Fibroblast of mammary gland (primary cell): Measurements from ENCODE around the gene DCLK1.

Source experiments
- DNase-seq: peaks from one replicate; pipeline ENCODE4 v3.0.0-alpha.2; 2010; ENCODE audit warnings: low read depth
- H3K4me3 ChIP-seq: 2 replicates; pipeline ENCODE4 v1.5.1; 2011; ENCODE audit warnings: low read depth, mild to moderate bottlenecking, low read length, moderate library complexity; ENCODE audit not compliant: control insufficient read depth
- CTCF ChIP-seq: conservative IDR thresholded peaks from 2 replicates; pipeline ENCODE4 v1.5.1; 2011; ENCODE audit warnings: low read depth, low read length, inconsistent platforms; ENCODE audit not compliant: control insufficient read depth, insufficient read depth

Gene DCLK1

GRCh38 chr13:35916146-35916545, 215.0 kb downstream of the DCLK1 start:
- no peak for DNase-seq
- no peak for TF ChIP-seq CTCF
- no peak overlapping the region for H3K4me3 ChIP-seq

DNA sequence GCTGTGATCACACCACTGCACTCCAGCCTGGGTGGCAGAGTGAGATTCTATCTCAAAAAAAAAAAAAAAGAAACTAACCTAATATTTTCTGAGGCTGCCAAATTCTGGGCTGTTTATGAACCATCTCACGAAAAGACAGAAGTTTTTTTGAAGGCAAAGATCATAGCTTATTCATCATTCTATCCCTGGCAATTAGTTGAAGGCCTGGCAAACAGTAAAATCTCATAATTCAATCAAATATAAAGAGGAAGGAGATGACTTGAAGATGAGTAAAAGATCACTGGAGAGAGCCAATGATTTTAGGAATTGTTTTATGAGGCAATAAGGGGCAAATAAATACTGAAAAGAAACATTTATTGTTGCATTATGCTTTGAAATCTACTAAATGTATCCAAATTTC, 216.5 kb downstream of the DCLK1 start:
- TF ChIP-seq CTCF = no peak
- peak; percentile 24 for DNase-seq
- no peak overlapping the region for H3K4me3 ChIP-seq

DNA sequence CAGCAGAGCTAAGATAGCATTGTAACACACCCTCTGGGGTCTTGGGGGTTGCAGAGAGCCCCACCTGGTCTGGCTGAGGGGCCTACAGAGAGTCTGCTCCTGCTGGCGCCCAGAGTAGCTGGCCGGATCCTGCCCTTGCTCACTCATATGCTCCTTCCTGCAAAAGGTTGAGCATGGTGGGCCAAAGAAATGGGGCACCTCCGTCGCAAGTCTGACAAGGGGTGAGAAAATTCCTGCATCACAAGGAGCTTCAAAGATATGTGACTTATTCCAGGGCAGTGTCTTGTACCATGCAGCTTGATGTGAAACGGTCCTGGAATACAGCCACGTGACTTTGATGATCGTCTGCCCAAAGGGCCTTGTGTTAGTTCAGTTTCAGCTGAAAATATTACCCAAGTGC, 218.3 kb downstream of the DCLK1 start:
- H3K4me3 ChIP-seq = no peak overlapping the region
- no peak for TF ChIP-seq CTCF
- DNase-seq = no peak

DNA sequence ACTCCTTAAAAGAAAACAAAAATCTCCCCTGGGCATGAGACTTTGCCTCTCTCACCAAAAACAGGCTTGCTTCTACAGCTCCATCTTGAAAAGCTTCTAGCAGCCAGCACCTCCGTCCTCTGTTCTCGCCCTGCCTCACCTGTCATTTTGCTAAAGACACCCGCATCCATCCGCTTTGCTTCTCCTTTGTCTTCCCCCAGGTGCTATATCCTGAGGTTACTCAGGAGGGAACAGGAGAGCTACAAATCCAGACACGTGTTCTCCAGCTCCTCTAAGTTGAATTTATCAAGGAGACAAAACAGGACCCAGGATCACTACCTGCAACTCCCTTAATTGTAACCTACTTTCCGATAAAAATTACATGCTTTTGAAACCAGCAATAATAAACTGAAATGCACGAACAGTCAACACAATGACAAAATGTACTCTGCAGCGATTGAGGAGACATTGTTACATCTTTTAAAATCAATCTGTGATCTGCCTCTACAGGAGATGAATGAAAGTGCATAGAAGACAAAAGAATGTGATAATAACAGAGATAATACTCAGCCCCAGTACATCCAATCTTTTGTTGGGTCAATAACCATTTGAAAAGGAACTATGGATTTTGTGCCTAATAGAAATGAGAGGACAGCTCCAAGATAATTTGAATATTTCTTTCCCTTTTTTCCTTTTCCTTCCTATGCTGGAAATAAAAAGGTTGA, 221.2 kb downstream of the DCLK1 start:
- no peak overlapping the region for H3K4me3 ChIP-seq
- no peak for TF ChIP-seq CTCF
- no peak for DNase-seq

GRCh38 chr13:35909091-35909490, 222.1 kb downstream of the DCLK1 start:
- no peak overlapping the region for H3K4me3 ChIP-seq
- no peak for DNase-seq
- TF ChIP-seq CTCF = no peak

GRCh38 chr13:35908226-35908625, 223.0 kb downstream of the DCLK1 start:
- TF ChIP-seq CTCF = no peak
- no peak overlapping the region for H3K4me3 ChIP-seq
- DNase-seq = no peak

- no peak for DNase-seq
- no peak for TF ChIP-seq CTCF
- no peak overlapping the region for H3K4me3 ChIP-seq
These were observed 224.5 kb downstream of the DCLK1 start for GRCh38 chr13:35906636-35907035.
